HCT116 (cell line): ENCODE results near the gene C1orf21. TPM values are rescaled to one million over a fixed set of nuclear protein-coding genes. Genes with fewer than 3 reads are reported as not detected.

Experiments
- ATAC-seq: fragments of 200-7000 bp; cut with Tn5 transposase; 2 replicates; pipeline ENCODE4 v1.9.1; 2020; ENCODE audit warnings: mild to moderate bottlenecking, moderate library complexity
- BruUV-seq: library from RNA; stranded (reverse); fragments of 400-500 nt; replicated peaks from 2 replicates; lab custom pipeline; 2021; lab: Mats Ljungman, UMichigan
- CTCF ChIA-PET: fragments of 300-600 bp; sonication (Branson Sonifier 250); formaldehyde crosslinking; loops from one replicate; lab custom pipeline; 2021; ENCODE audit warnings: antibody characterized with exemption; lab: Charles Lee
- POLR2A ChIA-PET: fragments of 300-600, 350-600 bp; sonication (Branson Sonifier 250); formaldehyde crosslinking; loops from one replicate; lab custom pipeline; 2021; ENCODE audit warnings: antibody characterized with exemption; lab: Charles Lee
- RAD21 ChIA-PET, 2 experiments: fragments of 300-600 bp; sonication (Branson Sonifier 250); formaldehyde crosslinking; loops; one replicate each; lab custom pipeline; 2023; ENCODE audit warnings: low total read pairs in 2 of 2; ENCODE audit not compliant: uncharacterized antibody in 2 of 2, unreplicated experiment in 2 of 2, low non-redundant PET in 1 of 2; lab: Charles Lee
- DNase-seq: peaks from one replicate; pipeline ENCODE4 v3.0.0-alpha.2; 2010; ENCODE audit warnings: low read depth, low spot score
- H2AFZ ChIP-seq: fragments of 200-600 bp; shearing (Covaris generic), sonication (generic); 2 replicates; pipeline ENCODE4 v1.6.1; 2017; ENCODE audit warnings: low read depth, mixed run types, mixed read lengths, antibody characterized with exemption, low read length; ENCODE audit not compliant: poor library complexity, severe bottlenecking
- H3K27ac ChIP-seq: 2 replicates; pipeline ENCODE4 v1.5.1; 2012; ENCODE audit warnings: low read depth, low read length
- H3K27me3 ChIP-seq: fragments of 200-600 bp; sonication (generic); 2 replicates; pipeline ENCODE4 v1.6.1; 2016; ENCODE audit warnings: mixed run types, low read length, mixed read lengths; ENCODE audit not compliant: insufficient read depth
- H3K36me3 ChIP-seq, 2 experiments: fragments of 200-500 bp in 1 of 2; fragments of 200-600 bp in 1 of 2; sonication (Bioruptor generic) in 1 of 2; sonication (generic) in 1 of 2; 2 replicates each; pipeline versions ENCODE4 v1.5.1 to v1.6.1; 2014 to 2016; ENCODE audit warnings: low read length in 2 of 2, inconsistent platforms in 1 of 2, mixed read lengths in 1 of 2, mixed run types in 1 of 2; ENCODE audit not compliant: insufficient read depth in 2 of 2, control insufficient read depth in 1 of 2
- H3K4me1 ChIP-seq, 2 experiments: fragments of 200-600 bp in 1 of 2; sonication (generic) in 1 of 2; 2 replicates each; pipeline versions ENCODE4 v1.5.1 to v1.6.1; 2012 to 2017; ENCODE audit warnings: low read length in 2 of 2, inconsistent platforms in 1 of 2, mild to moderate bottlenecking in 1 of 2, mixed read lengths in 1 of 2, mixed run types in 1 of 2, moderate library complexity in 1 of 2; ENCODE audit not compliant: insufficient read depth in 2 of 2, control insufficient read depth in 1 of 2
- H3K4me2 ChIP-seq: fragments of 200-600 bp; sonication (generic); 2 replicates; pipeline ENCODE4 v1.6.1; 2017; ENCODE audit warnings: mixed run types, low read length, mixed read lengths
- H3K4me3 ChIP-seq, 2 experiments: fragments of 200-600 bp in 1 of 2; sonication (generic) in 1 of 2; replicated peaks in 1 of 2; 2 replicates each; pipeline ENCODE4 v1.5.1; 2011 to 2016; ENCODE audit warnings: low read length in 2 of 2, control low read depth in 1 of 2, low read depth in 1 of 2, mild to moderate bottlenecking in 1 of 2, mixed read lengths in 1 of 2, mixed run types in 1 of 2
- H3K79me2 ChIP-seq: fragments of 200-600 bp; sonication (generic); 2 replicates; pipeline ENCODE4 v1.6.1; 2017; ENCODE audit warnings: mild to moderate bottlenecking, mixed run types, low read length, moderate library complexity, mixed read lengths; ENCODE audit not compliant: insufficient read depth
- H3K9ac ChIP-seq: fragments of 200-600 bp; sonication (generic); 2 replicates; pipeline ENCODE4 v1.6.1; 2016; ENCODE audit warnings: low read length, mixed read lengths
- H3K9me2 ChIP-seq: fragments of 200-600 bp; sonication (generic), shearing (Covaris generic); 2 replicates; pipeline ENCODE4 v1.6.1; 2017; ENCODE audit warnings: mixed run types, mild to moderate bottlenecking, moderate library complexity; ENCODE audit not compliant: insufficient read depth
- H3K9me3 ChIP-seq, 2 experiments: fragments of 200-500 bp in 1 of 2; fragments of 200-600 bp in 1 of 2; sonication (Bioruptor generic) in 1 of 2; sonication (generic) in 1 of 2; 2 replicates each; pipeline ENCODE4 v1.6.1; 2014 to 2017; ENCODE audit warnings: low read length in 2 of 2, mixed read lengths in 2 of 2, inconsistent platforms in 1 of 2, low read depth in 1 of 2, mild to moderate bottlenecking in 1 of 2, mixed run types in 1 of 2, moderate library complexity in 1 of 2; ENCODE audit not compliant: control insufficient read depth in 1 of 2, insufficient read depth in 1 of 2
- H4K20me1 ChIP-seq: fragments of 200-600 bp; sonication (generic), shearing (Covaris generic); 2 replicates; pipeline ENCODE4 v1.6.1; 2017; ENCODE audit warnings: mixed run types, mild to moderate bottlenecking, moderate library complexity; ENCODE audit not compliant: insufficient read depth
- CBX3 ChIP-seq: IDR thresholded peaks from 2 replicates; pipeline ENCODE4 v1.6.1; 2012; ENCODE audit warnings: low read depth
- CTCF ChIP-seq, 3 experiments: fragments of 200-600 bp in 1 of 3; sonication (generic) in 1 of 3; IDR thresholded peaks in 2 of 3; conservative IDR thresholded peaks in 1 of 3; 2 replicates each; pipeline ENCODE4 v1.5.1; 2012 to 2017; ENCODE audit warnings: low read depth in 2 of 3, low read length in 2 of 3, antibody characterized with exemption in 1 of 3, borderline replicate concordance in 1 of 3, control low read depth in 1 of 3, mild to moderate bottlenecking in 1 of 3, mixed read lengths in 1 of 3, mixed run types in 1 of 3, moderate library complexity in 1 of 3; ENCODE audit not compliant: insufficient read depth in 1 of 3
- ELF1 ChIP-seq: IDR thresholded peaks from 2 replicates; pipeline ENCODE4 v1.6.1; 2012; ENCODE audit warnings: low read depth, borderline replicate concordance
- EZH2 ChIP-seq: fragments of 200-600 bp; sonication (generic); IDR thresholded peaks from 2 replicates; pipeline ENCODE4 v1.6.1; 2017; ENCODE audit warnings: antibody characterized with exemption, mixed run types
- EZH2phosphoT487 ChIP-seq: fragments of 200-600 bp; IDR thresholded peaks from 2 replicates; pipeline ENCODE4 v1.6.1; 2018; ENCODE audit warnings: antibody characterized with exemption, borderline replicate concordance
- FOSL1 ChIP-seq: IDR thresholded peaks from 2 replicates; pipeline ENCODE4 v1.6.1; 2012; ENCODE audit warnings: low read depth
- JUND ChIP-seq: IDR thresholded peaks from 2 replicates; pipeline ENCODE4 v1.6.1; 2012
- MAX ChIP-seq: IDR thresholded peaks from 2 replicates; pipeline ENCODE4 v1.6.1; 2012
- SIN3A ChIP-seq: IDR thresholded peaks from 2 replicates; pipeline ENCODE4 v1.6.1; 2012; ENCODE audit warnings: low read depth
- intact Hi-C: fragments of 100-400 bp; cut with micrococcal nuclease; formaldehyde crosslinking; loops from 2 replicates; pipeline ENCODE4 v1.10.0; 2022
- total RNA-seq: library from RNA; stranded (reverse); gene quantifications from one replicate; pipeline ENCODE4 v1.2.1, GENCODE V29; 2021; ENCODE audit not compliant: unreplicated experiment

Gene C1orf21
- total RNA-seq, 1 experiment from 2014 or later = 8.9 TPM

GRCh38 chr1:184409011-184409410 is 22.2 kb downstream of the C1orf21 start:
- no peak overlapping the region for H3K4me2 ChIP-seq
- RAD21 ChIA-PET = no interaction called here

More at GRCh38 chr1:184409011-184409410, 22.2 kb downstream of the C1orf21 start:
- POLR2A ChIA-PET = no interaction called here
- H3K9me3 ChIP-seq = no peaks in the 10 kb centered on the region
- DNase-seq (no peak), ATAC-seq (no peak)
- TF ChIP-seq JUND (no peak), EZH2phosphoT487 (no peak), SIN3A (no peak), CTCF (IDR thresholded peaks at IDR 0.05 in 2 of 3, conservative IDR thresholded peaks at IDR 0.05 in 1 of 3; ENCODE audit: borderline replicate concordance in 1 of 3, insufficient read depth in 1 of 3, low read depth in 2 of 3, low read length in 2 of 3) (no peak), CBX3 (no peak), MAX (no peak), ELF1 (no peak), FOSL1 (no peak), EZH2 (no peak)
- no peak overlapping the region for H2AFZ ChIP-seq
- no TSS peak for BruUV-seq
- intact Hi-C loops = no loop called here
- CTCF ChIA-PET = no interaction called here
- H3K4me1 ChIP-seq = no peaks in the 10 kb centered on the region
- H4K20me1 ChIP-seq = no peaks in the 10 kb centered on the region
- H3K79me2 ChIP-seq = no peaks in the 10 kb centered on the region
- no peak overlapping the region for H3K9ac ChIP-seq
- H3K4me3 ChIP-seq = no peak overlapping the region
- no peaks in the 10 kb centered on the region for H3K27me3 ChIP-seq
- no peak overlapping the region for H3K27ac ChIP-seq
- H3K9me2 ChIP-seq = no peaks in the 10 kb centered on the region
- no peaks in the 10 kb centered on the region for H3K36me3 ChIP-seq
